Stimulated activated naive CD8-positive, alpha-beta T cell treated with anti-CD3 and anti-CD28 coated beads, Interleukin-15, amount 100 ng/mL, for 72 hours (primary cell): ENCODE measurements around the gene TBC1D16.
A peak's percentile ranks its signal among the peaks of the same experiment; 100 is the strongest.
"Not testable (repeated sequence)": the region's sequence is repeated elsewhere in the genome, so short reads cannot be mapped to it uniquely, and the experiment has no call there.

ENCODE experiments used
- ATAC-seq: fragments of 150-1000 bp; cut with Tn5 transposase; 2 replicates; pipeline ENCODE4 v1.10.0; 2021; ENCODE audit warnings: mild to moderate bottlenecking, moderate library complexity
- DNase-seq, 2 donors: peaks; one replicate each; pipeline ENCODE4 v3.0.0; 2021 to 2022
- H3K27ac Mint-ChIP-seq, 2 donors: one replicate each; pipeline ENCODE4 v1.8.0; 2022; ENCODE audit warnings: mild to moderate bottlenecking in 2 of 2, mixed read lengths in 2 of 2, moderate library complexity in 2 of 2
- H3K27me3 Mint-ChIP-seq: one replicate; pipeline ENCODE4 v1.8.0; 2022; ENCODE audit warnings: mixed read lengths
- H3K4me1 Mint-ChIP-seq: one replicate; pipeline ENCODE4 v1.8.0; 2022; ENCODE audit warnings: mild to moderate bottlenecking, mixed read lengths
- H3K4me3 Mint-ChIP-seq, 2 donors: one replicate each; pipeline ENCODE4 v1.8.0; 2022; ENCODE audit warnings: mild to moderate bottlenecking in 2 of 2, mixed read lengths in 2 of 2, moderate library complexity in 1 of 2
- H3K9me3 Mint-ChIP-seq, 2 donors: one replicate each; pipeline ENCODE4 v1.8.0; 2022; ENCODE audit warnings: mixed read lengths in 2 of 2

TBC1D16 gene

GRCh38 chr17:79965806-79966205, 69.9 kb downstream of the TBC1D16 start:
- Mint-ChIP-seq H3K4me3 (no peak overlapping the region), H3K27ac (no peak overlapping the region)

DNA sequence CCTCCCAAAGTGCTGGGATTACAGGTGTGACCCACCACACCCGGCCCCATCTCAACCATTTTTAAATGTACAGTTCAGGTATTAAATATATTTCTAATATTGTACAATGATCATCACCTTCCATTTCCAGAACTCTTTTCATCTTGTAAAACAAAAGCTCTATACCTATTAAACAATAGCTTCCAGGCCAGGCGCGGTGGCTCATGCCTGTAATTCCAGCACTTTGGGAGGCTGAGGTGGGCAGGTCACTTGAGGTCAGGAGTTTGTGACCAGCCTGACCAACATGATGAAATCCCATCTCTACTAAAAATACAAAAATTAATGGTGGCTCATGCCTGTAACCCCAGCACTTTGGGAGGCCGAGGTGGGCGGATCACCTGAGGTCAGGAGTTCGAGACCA, 73.2 kb downstream of the TBC1D16 start:
- DNase-seq, H3K4me1 Mint-ChIP-seq, H3K9me3 Mint-ChIP-seq, ATAC-seq, H3K4me3 Mint-ChIP-seq, H3K27ac Mint-ChIP-seq, H3K27me3 Mint-ChIP-seq: not testable (repeated sequence)

More at GRCh38 chr17:79965806-79966205, 69.9 kb downstream of the TBC1D16 start:
- H3K27me3 Mint-ChIP-seq = no peaks in the 10 kb centered on the region
- DNase-seq = no peak
- no peaks in the 10 kb centered on the region for H3K9me3 Mint-ChIP-seq
- no peak for ATAC-seq
- no peaks in the 10 kb centered on the region for H3K4me1 Mint-ChIP-seq

DNA sequence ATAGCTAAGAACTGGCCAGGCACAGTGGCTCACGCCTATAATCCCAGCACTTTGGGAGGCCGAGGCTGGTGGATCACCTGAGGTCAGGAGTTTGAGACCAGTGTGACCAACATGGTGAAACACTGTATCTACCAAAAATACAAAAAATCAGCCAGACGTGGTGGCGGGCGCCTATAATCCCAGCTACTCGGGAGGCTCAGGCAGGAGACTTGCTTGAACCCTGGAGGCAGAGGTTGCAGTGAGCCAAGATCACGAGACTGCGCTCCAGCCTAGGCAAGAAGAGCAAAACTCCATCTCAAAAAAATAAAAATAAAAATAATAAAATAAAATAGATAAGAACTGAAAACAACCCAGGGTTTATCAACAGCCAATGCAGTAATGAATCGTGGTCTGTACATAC, 74.1 kb downstream of the TBC1D16 start:
- H3K4me1 Mint-ChIP-seq, H3K9me3 Mint-ChIP-seq, H3K27ac Mint-ChIP-seq, DNase-seq, H3K27me3 Mint-ChIP-seq, ATAC-seq, H3K4me3 Mint-ChIP-seq: not testable (repeated sequence)

GRCh38 chr17:79960788-79961522, 74.7 kb downstream of the TBC1D16 start:
- no peak for DNase-seq
- H3K9me3 Mint-ChIP-seq = no peaks in the 10 kb centered on the region
- H3K27me3 Mint-ChIP-seq = no peaks in the 10 kb centered on the region
- peaks cover 9% of the 10 kb centered on the region for H3K4me1 Mint-ChIP-seq
- peak overlapping the region in 1 of 2 donors; percentile 41 for H3K27ac Mint-ChIP-seq
- ATAC-seq = no peak
- no peak overlapping the region for H3K4me3 Mint-ChIP-seq

GRCh38 chr17:79959042-79959441, 76.6 kb downstream of the TBC1D16 start:
- Mint-ChIP-seq H3K4me3 (no peak overlapping the region), H3K4me1 (peaks cover 9% of the 10 kb centered on the region), H3K27ac (no peak overlapping the region), H3K9me3 (no peaks in the 10 kb centered on the region), H3K27me3 (no peaks in the 10 kb centered on the region)
- ATAC-seq (no peak), DNase-seq (no peak)

- H3K9me3 Mint-ChIP-seq = no peaks in the 10 kb centered on the region
- no peaks in the 10 kb centered on the region for H3K27me3 Mint-ChIP-seq
- peaks cover 9% of the 10 kb centered on the region for H3K4me1 Mint-ChIP-seq
- DNase-seq (no peak), ATAC-seq (no peak)
- H3K27ac Mint-ChIP-seq = peak overlapping the region in 1 of 2 donors; percentile 28
- no peak overlapping the region for H3K4me3 Mint-ChIP-seq
Measured at GRCh38 chr17:79956853-79957252, 78.8 kb downstream of the TBC1D16 start.

DNA sequence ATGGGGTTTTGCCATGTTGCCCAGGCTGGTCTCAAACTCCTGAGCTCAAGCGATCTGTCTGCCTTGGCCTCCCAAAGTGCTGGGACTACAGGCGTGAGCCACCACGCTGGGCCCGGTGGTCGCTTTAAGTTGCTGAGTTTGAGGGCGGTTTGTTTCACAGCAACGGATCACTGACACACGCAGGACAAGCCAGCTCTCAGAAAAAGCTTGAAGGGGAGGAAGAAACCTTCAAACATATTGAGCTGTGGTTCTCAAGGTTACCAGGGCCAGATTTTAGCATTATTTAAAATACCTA, 79.3 kb downstream of the TBC1D16 start:
- not testable (repeated sequence) for H3K4me1 Mint-ChIP-seq, ATAC-seq, H3K27ac Mint-ChIP-seq, H3K4me3 Mint-ChIP-seq, DNase-seq, H3K9me3 Mint-ChIP-seq, H3K27me3 Mint-ChIP-seq

DNA sequence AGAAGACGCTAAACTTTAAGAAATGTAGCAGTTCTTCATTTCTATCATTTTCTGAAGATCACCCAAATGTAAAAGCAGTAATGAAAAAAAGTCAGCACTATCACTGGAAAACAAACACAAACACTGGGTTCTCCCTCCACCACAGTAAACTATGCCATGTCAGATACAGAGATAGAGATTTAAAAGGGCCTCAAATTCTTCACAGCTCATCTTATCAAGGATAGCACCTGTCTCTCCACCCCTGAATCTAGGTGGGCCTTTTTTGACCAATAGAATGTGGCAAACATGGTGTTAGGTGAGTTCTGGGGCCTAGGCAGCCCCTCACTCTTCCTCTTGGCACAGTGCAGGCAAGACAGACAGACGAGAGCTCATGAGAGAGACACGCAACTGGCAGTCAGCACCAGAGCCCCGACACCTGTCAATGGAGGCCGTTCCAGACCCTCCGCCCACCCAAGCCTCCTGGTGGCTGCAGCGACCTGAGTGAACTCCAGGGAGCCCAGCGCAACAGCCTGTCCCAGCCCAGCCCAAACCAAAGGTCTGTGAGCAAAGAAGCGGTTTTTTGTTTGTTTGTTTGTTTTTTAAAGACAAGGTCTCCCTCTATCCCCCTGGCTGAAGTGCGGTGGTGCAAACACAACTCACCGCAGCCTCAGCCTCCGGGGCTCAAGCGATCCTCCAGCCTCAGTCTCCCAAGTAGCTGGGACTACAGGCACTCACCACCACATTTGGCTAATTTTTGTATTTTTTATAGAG, 79.8 kb downstream of the TBC1D16 start:
- peaks cover 9% of the 10 kb centered on the region for H3K4me1 Mint-ChIP-seq
- no peaks in the 10 kb centered on the region for H3K9me3 Mint-ChIP-seq
- H3K4me3 Mint-ChIP-seq = no peak overlapping the region
- H3K27me3 Mint-ChIP-seq = no peaks in the 10 kb centered on the region
- H3K27ac Mint-ChIP-seq = peak overlapping the region in 1 of 2 donors; percentile 59
- ATAC-seq (no peak), DNase-seq (no peak)

DNA sequence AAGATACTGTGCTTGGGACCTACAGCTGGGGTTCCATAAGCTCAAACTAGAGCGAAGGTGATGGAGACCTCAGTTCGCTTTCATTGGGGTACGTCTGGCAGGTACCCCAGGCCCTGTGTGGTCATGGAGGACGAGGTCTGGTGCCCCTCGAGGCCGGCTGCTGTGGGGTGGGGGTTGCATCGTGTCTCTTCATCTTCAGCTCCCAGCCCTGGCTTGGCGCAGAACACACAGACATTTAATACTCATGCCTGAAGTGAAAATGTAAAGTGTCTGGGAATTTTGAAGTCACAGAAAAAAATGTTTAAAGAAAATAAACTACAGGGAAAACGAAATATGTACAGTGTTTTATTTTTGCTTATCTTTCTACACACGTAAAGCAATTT, 80.5 kb downstream of the TBC1D16 start:
- H3K27me3 Mint-ChIP-seq = no peaks in the 10 kb centered on the region
- ATAC-seq (no peak), DNase-seq (no peak)
- H3K9me3 Mint-ChIP-seq = no peaks in the 10 kb centered on the region
- no peak overlapping the region for H3K4me3 Mint-ChIP-seq
- H3K4me1 Mint-ChIP-seq = peaks cover 9% of the 10 kb centered on the region
- no peak overlapping the region for H3K27ac Mint-ChIP-seq

DNA sequence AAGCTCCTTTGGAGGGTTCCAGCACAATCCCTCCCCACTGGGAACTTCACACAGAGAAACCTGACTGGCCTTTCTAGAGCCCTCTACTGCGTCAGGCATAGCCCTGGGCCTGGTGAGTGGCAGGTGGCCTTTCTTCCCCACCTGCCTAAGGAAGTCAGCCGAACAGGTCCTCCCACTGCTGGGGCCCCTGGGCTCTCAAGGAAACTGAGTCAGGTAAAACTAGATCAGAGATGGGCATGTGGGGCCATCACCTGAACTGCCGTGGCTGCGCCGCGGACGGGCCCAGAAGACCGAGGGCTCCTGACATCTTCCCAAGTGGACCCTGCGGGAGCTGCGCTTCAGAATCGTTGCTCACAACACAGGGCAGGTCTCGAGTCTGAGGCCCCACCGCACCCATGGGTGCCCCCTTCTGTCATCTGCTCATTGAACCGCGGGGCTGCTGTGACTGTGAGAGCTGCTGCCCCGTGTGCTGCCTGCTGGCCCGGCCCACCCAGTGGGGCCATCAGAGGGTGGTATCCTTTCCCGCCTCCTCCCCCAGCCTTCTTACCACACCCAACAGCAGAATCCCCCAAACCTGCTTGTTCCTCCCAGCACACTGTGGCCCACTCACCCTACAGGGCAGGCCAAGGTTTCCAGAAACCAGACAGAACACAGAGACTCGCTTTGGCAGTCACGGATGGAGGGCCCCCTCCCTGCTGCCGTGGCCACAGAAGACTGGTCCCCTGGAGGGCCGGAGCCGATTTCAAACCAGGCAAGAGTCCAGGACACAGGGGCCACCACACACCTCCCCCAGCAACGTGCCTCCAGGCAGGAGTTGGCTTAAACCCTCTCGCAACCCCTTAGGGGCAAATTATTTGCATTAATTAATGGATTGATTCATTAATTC, 81.1 kb downstream of the TBC1D16 start:
- Mint-ChIP-seq H3K27ac (no peak overlapping the region), H3K9me3 (no peaks in the 10 kb centered on the region), H3K4me3 (no peak overlapping the region), H3K4me1 (peaks cover 9% of the 10 kb centered on the region), H3K27me3 (no peaks in the 10 kb centered on the region)
- ATAC-seq (no peak), DNase-seq (no peak)

GRCh38 chr17:79953335-79953734, 82.3 kb downstream of the TBC1D16 start:
- DNase-seq (no peak), ATAC-seq (no peak)
- H3K27me3 Mint-ChIP-seq = no peaks in the 10 kb centered on the region
- no peaks in the 10 kb centered on the region for H3K9me3 Mint-ChIP-seq
- no peak overlapping the region for H3K4me3 Mint-ChIP-seq
- no peak overlapping the region for H3K27ac Mint-ChIP-seq
- H3K4me1 Mint-ChIP-seq = peaks cover 9% of the 10 kb centered on the region

GRCh38 chr17:79952901-79953300, 82.8 kb downstream of the TBC1D16 start:
- Mint-ChIP-seq H3K27ac (no peak overlapping the region), H3K4me1 (peaks cover 9% of the 10 kb centered on the region), H3K4me3 (no peak overlapping the region), H3K9me3 (no peaks in the 10 kb centered on the region), H3K27me3 (no peaks in the 10 kb centered on the region)
- DNase-seq (no peak), ATAC-seq (no peak)

GRCh38 chr17:79952265-79952877, 83.3 kb downstream of the TBC1D16 start:
- Mint-ChIP-seq H3K27ac (no peak overlapping the region), H3K9me3 (no peaks in the 10 kb centered on the region), H3K27me3 (no peaks in the 10 kb centered on the region), H3K4me3 (no peak overlapping the region), H3K4me1 (peaks cover 8% of the 10 kb centered on the region)
- DNase-seq (no peak), ATAC-seq (no peak)

DNA sequence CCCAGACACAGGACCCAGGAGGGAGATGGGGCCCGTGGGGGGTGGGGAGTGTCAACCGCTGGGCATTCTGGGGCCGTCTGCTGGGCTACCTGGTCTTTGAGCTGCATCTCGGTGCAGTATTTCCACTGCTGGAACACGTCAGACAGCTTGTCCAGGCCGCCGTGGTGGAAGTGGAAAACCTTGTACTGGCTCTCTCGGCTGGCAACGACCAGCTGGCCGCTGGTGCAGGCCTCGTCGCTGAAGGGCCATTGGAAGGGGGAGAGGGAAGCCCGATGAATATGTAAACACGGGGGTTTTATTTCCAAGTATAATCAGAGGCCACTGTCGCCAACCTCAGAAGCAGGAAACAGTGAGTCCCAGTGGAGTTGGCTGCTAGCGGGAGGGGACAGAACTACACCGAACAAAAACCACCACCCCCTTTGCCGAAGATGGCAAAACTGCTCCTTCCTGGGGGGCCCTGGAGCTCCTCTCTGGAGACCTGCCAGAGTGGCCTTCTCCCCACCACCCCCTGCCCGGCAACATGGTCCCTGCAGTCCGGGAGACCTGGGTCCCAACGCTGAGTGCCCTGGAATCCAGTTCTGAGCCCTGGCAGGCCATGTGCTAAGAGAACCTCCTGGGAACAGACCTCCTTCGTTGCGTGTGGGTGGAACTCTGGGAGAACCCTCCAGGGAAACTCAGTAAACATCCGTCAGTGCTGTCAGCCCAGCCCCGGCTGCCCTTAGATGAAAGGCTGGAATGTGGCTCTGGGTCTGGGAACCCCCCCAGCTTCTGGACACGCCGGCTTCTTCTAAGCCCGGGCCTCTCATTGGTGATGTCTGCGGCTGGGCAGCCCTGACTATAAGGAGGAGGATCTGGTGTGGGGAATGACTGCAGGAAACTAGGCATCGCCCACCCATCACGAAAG, 84.1 kb downstream of the TBC1D16 start:
- H3K27me3 Mint-ChIP-seq = no peaks in the 10 kb centered on the region
- H3K27ac Mint-ChIP-seq = peak overlapping the region in 1 of 2 donors; percentile 27
- no peak for ATAC-seq
- H3K4me1 Mint-ChIP-seq = peaks cover under 1% of the 10 kb centered on the region
- H3K9me3 Mint-ChIP-seq = no peaks in the 10 kb centered on the region
- no peak for DNase-seq
- no peak overlapping the region for H3K4me3 Mint-ChIP-seq

DNA sequence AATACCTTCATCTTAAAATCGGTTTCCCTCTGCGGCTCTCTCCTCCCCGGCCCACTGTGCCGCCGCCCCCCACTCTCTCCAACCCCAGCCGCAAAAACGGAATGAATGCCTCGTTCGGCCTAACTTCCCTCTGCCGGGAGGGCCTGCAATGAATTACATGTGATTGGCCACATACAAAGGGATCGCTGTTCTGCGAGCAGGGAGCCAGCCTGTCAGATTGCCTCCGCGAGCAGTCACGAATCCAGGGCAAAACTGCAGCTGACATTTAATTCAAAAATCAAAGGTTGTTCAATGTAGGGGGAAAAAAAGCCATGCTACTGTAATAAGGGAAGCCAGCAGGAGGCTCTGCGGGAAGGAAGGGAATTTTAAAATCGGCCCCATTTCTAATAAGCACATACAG, 84.9 kb downstream of the TBC1D16 start:
- H3K27ac Mint-ChIP-seq = peak overlapping the region in 1 of 2 donors; percentile 38
- no peak for DNase-seq
- no peak overlapping the region for H3K4me3 Mint-ChIP-seq
- H3K9me3 Mint-ChIP-seq = no peaks in the 10 kb centered on the region
- no peaks in the 10 kb centered on the region for H3K4me1 Mint-ChIP-seq
- no peak for ATAC-seq
- H3K27me3 Mint-ChIP-seq = no peaks in the 10 kb centered on the region
